Naive B cell (primary cell): ENCODE measurements around the gene GUCY2D. TPM values are rescaled to one million over a fixed set of nuclear protein-coding genes. Genes with fewer than 3 reads are reported as not detected.
A peak's percentile ranks its signal among the peaks of the same experiment; 100 is the strongest.
"Not testable (repeated sequence)": the region's sequence is repeated elsewhere in the genome, so short reads cannot be mapped to it uniquely, and the experiment has no call there.

Source experiments
- ATAC-seq, 2 donors: fragments of 150-1000 bp; cut with Tn5 transposase; 2 replicates each; pipeline ENCODE4 v1.10.0; 2021; ENCODE audit warnings: low read depth in 2 of 2, mild to moderate bottlenecking in 2 of 2, moderate library complexity in 2 of 2
- DNase-seq: peaks from one replicate; pipeline ENCODE4 v3.0.0; 2022
- H3K27ac Mint-ChIP-seq, 6 donors: one replicate each; pipeline ENCODE4 v1.8.0; 2020 to 2022; ENCODE audit warnings: mild to moderate bottlenecking in 6 of 6, mixed read lengths in 6 of 6, moderate library complexity in 5 of 6, inconsistent platforms in 2 of 6
- H3K27me3 Mint-ChIP-seq, 3 donors: one replicate each; pipeline ENCODE4 v1.8.0; 2021 to 2022; ENCODE audit warnings: mixed read lengths in 3 of 3, mild to moderate bottlenecking in 1 of 3
- H3K36me3 Mint-ChIP-seq, 2 donors: one replicate each; pipeline ENCODE4 v1.8.0; 2020 to 2022; ENCODE audit warnings: mixed read lengths in 2 of 2, inconsistent platforms in 1 of 2, mild to moderate bottlenecking in 1 of 2
- H3K4me1 Mint-ChIP-seq, 3 donors: one replicate each; pipeline ENCODE4 v1.8.0; 2020 to 2022; ENCODE audit warnings: mixed read lengths in 3 of 3, inconsistent platforms in 1 of 3, mild to moderate bottlenecking in 1 of 3, moderate library complexity in 1 of 3
- H3K4me3 Mint-ChIP-seq, 8 donors: one replicate each; pipeline ENCODE4 v1.8.0; 2020 to 2022; ENCODE audit warnings: mild to moderate bottlenecking in 8 of 8, mixed read lengths in 8 of 8, moderate library complexity in 8 of 8, inconsistent platforms in 2 of 8
- H3K9me3 Mint-ChIP-seq, 7 donors: one replicate each; pipeline ENCODE4 v1.8.0; 2020 to 2022; ENCODE audit warnings: mixed read lengths in 7 of 7, mild to moderate bottlenecking in 5 of 7, inconsistent platforms in 2 of 7, moderate library complexity in 1 of 7
- polyA plus RNA-seq, 6 donors: library from polyadenylated mRNA; unstranded; fragments of 300-500 nt; fragmentation: Illumina TruSeq; gene quantifications; one replicate each; pipeline ENCODE4 v1.2.3, GENCODE V29; 2021; ENCODE audit warnings: low read depth in 6 of 6

The GUCY2D gene
- polyA plus RNA-seq, 6 donors from 2014 or later: not detected

GRCh38 chr17:8015236-8015956 is 13.0 kb downstream of the GUCY2D start:
- Mint-ChIP-seq H3K9me3 (no peaks in the 10 kb centered on the region), H3K4me1 (peaks cover 20 to 34% (median 25%) of the 10 kb centered on the region in 3 donors), H3K27me3 (peaks cover 37 to 72% (median 61%) of the 10 kb centered on the region in 3 donors), H3K36me3 (no peaks in the 10 kb centered on the region), H3K4me3 (peak overlapping the region in 5 of 8 donors; percentile 30 to 80 (median 46)), H3K27ac (peak overlapping the region in 2 of 6 donors; percentile 63 to 91)
- ATAC-seq: no peak
- DNase-seq: no peak

- no peak overlapping the region for H3K27ac Mint-ChIP-seq
- DNase-seq: no peak
- H3K9me3 Mint-ChIP-seq: no peaks in the 10 kb centered on the region
- H3K27me3 Mint-ChIP-seq: peaks cover 39 to 77% (median 68%) of the 10 kb centered on the region in 3 donors
- no peaks in the 10 kb centered on the region for H3K36me3 Mint-ChIP-seq
- peak overlapping the region; percentile 58 to 85 (median 81) for H3K4me3 Mint-ChIP-seq
- peaks cover 20 to 34% (median 25%) of the 10 kb centered on the region in 3 donors for H3K4me1 Mint-ChIP-seq
- peak; percentile 38 to 40 for ATAC-seq
Measured at GRCh38 chr17:8015957-8016631, 13.7 kb downstream of the GUCY2D start.

- Mint-ChIP-seq H3K36me3 (no peaks in the 10 kb centered on the region), H3K27ac (no peak overlapping the region), H3K4me1 (peaks cover 20 to 34% (median 25%) of the 10 kb centered on the region in 3 donors), H3K27me3 (peaks cover 43 to 82% (median 75%) of the 10 kb centered on the region in 3 donors), H3K9me3 (no peaks in the 10 kb centered on the region), H3K4me3 (peak overlapping the region; percentile 58 to 85 (median 82))
- DNase-seq: peak; percentile 29
- peak; percentile 74 for ATAC-seq
Measured at GRCh38 chr17:8016632-8017424, 14.4 kb downstream of the GUCY2D start.

- no peak for ATAC-seq
- H3K4me1 Mint-ChIP-seq: peaks cover 15 to 25% (median 17%) of the 10 kb centered on the region in 3 donors
- no peak overlapping the region for H3K4me3 Mint-ChIP-seq
- no peaks in the 10 kb centered on the region for H3K36me3 Mint-ChIP-seq
- H3K27me3 Mint-ChIP-seq: peaks cover 40 to 81% (median 78%) of the 10 kb centered on the region in 3 donors
- no peaks in the 10 kb centered on the region for H3K9me3 Mint-ChIP-seq
- peak overlapping the region in 1 of 6 donors; percentile 72 for H3K27ac Mint-ChIP-seq
- DNase-seq: no peak
Measured at GRCh38 chr17:8018436-8018835, 16.0 kb downstream of the GUCY2D start.

- Mint-ChIP-seq H3K36me3 (no peaks in the 10 kb centered on the region), H3K4me1 (peaks cover 12 to 19% (median 12%) of the 10 kb centered on the region in 3 donors), H3K4me3 (peak overlapping the region in 1 of 8 donors; percentile 32), H3K9me3 (no peaks in the 10 kb centered on the region), H3K27ac (no peak overlapping the region), H3K27me3 (peaks cover 39 to 73% (median 70%) of the 10 kb centered on the region in 3 donors)
- DNase-seq (no peak), ATAC-seq (no peak)
Measured at GRCh38 chr17:8019166-8019565, 16.8 kb downstream of the GUCY2D start.

GRCh38 chr17:8019665-8020650 is 17.5 kb downstream of the GUCY2D start:
- no peak for ATAC-seq

GRCh38 chr17:8020776-8021564 is 18.6 kb downstream of the GUCY2D start:
- Mint-ChIP-seq H3K4me1 (peaks cover 10 to 12% (median 12%) of the 10 kb centered on the region in 3 donors), H3K4me3 (no peak overlapping the region), H3K36me3 (no peaks in the 10 kb centered on the region), H3K27me3 (peaks cover 36 to 77% (median 67%) of the 10 kb centered on the region in 3 donors), H3K9me3 (no peaks in the 10 kb centered on the region), H3K27ac (peak overlapping the region in 2 of 6 donors; percentile 4 to 15)
- no peak for ATAC-seq
- DNase-seq: no peak

More at GRCh38 chr17:8019665-8020650, 17.5 kb downstream of the GUCY2D start:
- H3K27me3 Mint-ChIP-seq: peaks cover 40 to 74% (median 73%) of the 10 kb centered on the region in 3 donors
- no peaks in the 10 kb centered on the region for H3K36me3 Mint-ChIP-seq
- peaks cover 12 to 14% (median 12%) of the 10 kb centered on the region in 3 donors for H3K4me1 Mint-ChIP-seq
- no peak overlapping the region for H3K4me3 Mint-ChIP-seq
- no peak for DNase-seq
- H3K27ac Mint-ChIP-seq: no peak overlapping the region
- H3K9me3 Mint-ChIP-seq: no peaks in the 10 kb centered on the region

GRCh38 chr17:8021565-8022359 is 19.3 kb downstream of the GUCY2D start:
- peaks cover 3 to 6% (median 4%) of the 10 kb centered on the region in 3 donors for H3K4me1 Mint-ChIP-seq
- H3K4me3 Mint-ChIP-seq: no peak overlapping the region
- H3K27ac Mint-ChIP-seq: peak overlapping the region in 1 of 6 donors; percentile 4
- peaks cover 33 to 74% (median 59%) of the 10 kb centered on the region in 3 donors for H3K27me3 Mint-ChIP-seq
- ATAC-seq: no peak
- no peaks in the 10 kb centered on the region for H3K9me3 Mint-ChIP-seq
- no peak for DNase-seq
- no peaks in the 10 kb centered on the region for H3K36me3 Mint-ChIP-seq

GRCh38 chr17:8022360-8023003 is 20.1 kb downstream of the GUCY2D start:
- H3K27ac Mint-ChIP-seq: peak overlapping the region in 1 of 6 donors; percentile 5
- H3K36me3 Mint-ChIP-seq: no peaks in the 10 kb centered on the region
- no peaks in the 10 kb centered on the region for H3K4me1 Mint-ChIP-seq
- peak overlapping the region in 1 of 8 donors; percentile 18 for H3K4me3 Mint-ChIP-seq
- no peak for DNase-seq
- peaks cover 34 to 77% (median 61%) of the 10 kb centered on the region in 3 donors for H3K27me3 Mint-ChIP-seq
- peaks cover 0 to 1% (median 0%) of the 10 kb centered on the region in 7 donors for H3K9me3 Mint-ChIP-seq
- ATAC-seq: no peak

GRCh38 chr17:8024161-8024560 is 21.7 kb downstream of the GUCY2D start:
- H3K9me3 Mint-ChIP-seq, H3K36me3 Mint-ChIP-seq, ATAC-seq, H3K4me1 Mint-ChIP-seq, H3K4me3 Mint-ChIP-seq, DNase-seq, H3K27ac Mint-ChIP-seq: not testable (repeated sequence)
- H3K27me3 Mint-ChIP-seq: peaks cover 30 to 81% (median 65%) of the 10 kb centered on the region in 3 donors
